GM12878 (cell line): ENCODE data around the gene MIA2.

ENCODE experiments used
- ESRRA ChIP-seq: IDR thresholded peaks from 2 replicates; pipeline ENCODE4 v1.6.1; 2012; ENCODE audit warnings: mild to moderate bottlenecking, low read length, improper control_type of control experiment
- EZH2 ChIP-seq: IDR thresholded peaks from 2 replicates; pipeline ENCODE4 v1.6.1; 2012; ENCODE audit warnings: low read depth, mild to moderate bottlenecking, control low read depth, inconsistent platforms, low read length, borderline replicate concordance; ENCODE audit not compliant: control insufficient read depth
- GATAD2B ChIP-seq: fragments of 450-650 bp; conservative IDR thresholded peaks from 2 replicates; pipeline ENCODE4 v1.6.1; 2017; ENCODE audit warnings: low read depth, mild to moderate bottlenecking, moderate library complexity
- MTA2 ChIP-seq: fragments of 450-650 bp; IDR thresholded peaks from 2 replicates; pipeline ENCODE4 v1.6.1; 2016; ENCODE audit warnings: low read depth, mild to moderate bottlenecking, moderate library complexity
- POLR2A ChIP-seq: IDR thresholded peaks from 2 replicates; pipeline ENCODE4 v1.6.1; 2011; ENCODE audit warnings: low read depth, mild to moderate bottlenecking, low read length
- RFX5 ChIP-seq: IDR thresholded peaks from 2 replicates; pipeline ENCODE4 v1.6.1; 2011; ENCODE audit warnings: low read depth, low read length, improper control_type of control experiment
- SUZ12 ChIP-seq: fragments of 200-600 bp; sonication (generic); IDR thresholded peaks from one replicate; pipeline ENCODE4 v1.6.1; 2018; ENCODE audit warnings: antibody characterized with exemption, mild to moderate bottlenecking; ENCODE audit not compliant: unreplicated experiment
- ZBED1 ChIP-seq: IDR thresholded peaks from 2 replicates; pipeline ENCODE4 v1.6.1; 2016; ENCODE audit warnings: borderline replicate concordance
- ZNF274 ChIP-seq: IDR thresholded peaks from one replicate; pipeline ENCODE4 v1.8.0; 2011; ENCODE audit not compliant: insufficient read length, insufficient read depth
- TF ChIP-seq, protein P1 (sequence below): fragments of 450-650 bp; conservative IDR thresholded peaks from 2 replicates; pipeline ENCODE4 v1.6.1; 2017; ENCODE audit warnings: mild to moderate bottlenecking, moderate library complexity

DNA sequence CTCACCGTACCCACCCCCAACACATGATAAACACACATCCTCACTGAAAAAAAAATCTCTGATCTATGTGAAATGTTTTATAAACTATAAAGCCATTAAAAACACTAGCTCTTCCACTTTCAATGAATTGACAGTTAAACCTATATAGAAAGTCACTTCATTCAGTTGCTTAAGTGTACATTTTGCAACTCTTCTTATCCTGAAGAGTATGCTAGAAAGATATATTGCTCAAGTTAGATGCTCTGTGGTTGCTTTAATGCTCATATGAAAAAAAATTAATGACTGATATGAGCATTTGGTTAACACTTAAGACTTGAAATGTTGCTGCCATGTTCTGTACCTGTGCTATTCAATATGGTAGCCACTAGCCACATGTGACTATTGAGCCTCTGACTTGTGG lies 21.0 kb upstream of the MIA2 start:
- no peak for TF ChIP-seq ESRRA
- no peak for TF ChIP-seq SUZ12
- TF ChIP-seq MTA2: no peak
- TF ChIP-seq ZBED1: no peak
- TF ChIP-seq, protein P1, sequence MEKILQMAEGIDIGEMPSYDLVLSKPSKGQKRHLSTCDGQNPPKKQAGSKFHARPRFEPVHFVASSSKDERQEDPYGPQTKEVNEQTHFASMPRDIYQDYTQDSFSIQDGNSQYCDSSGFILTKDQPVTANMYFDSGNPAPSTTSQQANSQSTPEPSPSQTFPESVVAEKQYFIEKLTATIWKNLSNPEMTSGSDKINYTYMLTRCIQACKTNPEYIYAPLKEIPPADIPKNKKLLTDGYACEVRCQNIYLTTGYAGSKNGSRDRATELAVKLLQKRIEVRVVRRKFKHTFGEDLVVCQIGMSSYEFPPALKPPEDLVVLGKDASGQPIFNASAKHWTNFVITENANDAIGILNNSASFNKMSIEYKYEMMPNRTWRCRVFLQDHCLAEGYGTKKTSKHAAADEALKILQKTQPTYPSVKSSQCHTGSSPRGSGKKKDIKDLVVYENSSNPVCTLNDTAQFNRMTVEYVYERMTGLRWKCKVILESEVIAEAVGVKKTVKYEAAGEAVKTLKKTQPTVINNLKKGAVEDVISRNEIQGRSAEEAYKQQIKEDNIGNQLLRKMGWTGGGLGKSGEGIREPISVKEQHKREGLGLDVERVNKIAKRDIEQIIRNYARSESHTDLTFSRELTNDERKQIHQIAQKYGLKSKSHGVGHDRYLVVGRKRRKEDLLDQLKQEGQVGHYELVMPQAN: no peak
- no peak for TF ChIP-seq ZNF274
- no peak for TF ChIP-seq RFX5
- no peak for TF ChIP-seq POLR2A
- no peak for TF ChIP-seq GATAD2B
- TF ChIP-seq EZH2: no peak
